SHP77 treated with DMSO at 0.1 percent for 48 hours (cell line): ENCODE data around the gene SNORC.

Source experiments
- DNase-seq: peaks from one replicate; lab custom pipeline; 2025; lab: John Stamatoyannopoulos, UW

The SNORC gene

GRCh38 chr2:232882505-232883115 lies 12.5 kb downstream of the SNORC start:
- no peak for DNase-seq

DNA sequence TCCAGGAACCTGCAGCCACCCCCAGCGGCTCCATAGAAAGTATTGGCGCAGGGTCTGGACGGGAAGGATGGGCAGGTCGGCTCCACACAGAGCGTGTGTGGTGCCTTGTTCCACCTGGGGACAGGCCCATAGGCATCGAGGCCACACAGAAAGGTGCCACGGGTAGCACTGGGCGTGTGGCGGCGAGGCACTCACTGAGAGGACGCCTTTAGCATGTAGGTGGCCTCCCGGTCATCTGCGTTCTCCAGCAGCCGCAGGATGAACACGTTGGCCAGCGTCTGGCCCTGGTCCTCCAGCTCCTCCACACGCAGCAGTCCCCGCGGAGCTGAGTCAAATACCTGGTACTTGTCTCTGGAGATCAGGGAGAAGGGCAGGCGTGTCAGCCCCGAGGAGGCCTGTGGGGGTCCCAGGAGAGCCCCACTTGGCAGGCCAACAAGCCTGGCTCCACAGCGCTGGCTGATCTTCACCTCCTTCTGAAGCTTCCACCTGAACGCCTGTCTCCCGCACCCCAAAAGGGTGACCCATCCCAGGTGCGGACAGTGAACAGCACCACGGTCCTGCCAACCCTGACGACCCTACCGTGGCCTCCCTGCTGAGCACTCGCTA lies 13.2 kb downstream of the SNORC start:
- DNase-seq, result no peak

DNA sequence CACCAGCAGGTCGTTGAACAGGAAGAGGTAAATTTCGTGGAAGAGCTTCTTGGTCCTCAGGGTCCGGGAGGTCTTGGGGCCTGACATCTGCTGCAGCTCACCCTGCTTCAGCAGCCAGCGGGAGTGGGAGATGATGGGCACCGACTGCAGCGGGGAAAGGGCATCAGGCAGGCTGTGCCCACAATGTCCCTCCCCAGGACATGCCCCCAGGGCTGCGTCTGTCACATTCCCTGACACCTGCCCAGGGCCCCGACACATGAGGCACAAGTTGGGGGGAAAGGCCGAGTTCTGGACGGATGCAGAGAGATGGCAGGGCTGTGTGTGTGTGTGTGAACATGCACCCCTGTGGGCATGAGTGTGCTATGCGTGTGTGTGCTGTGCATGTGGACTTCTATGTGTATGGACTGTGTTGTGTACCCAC lies 13.9 kb downstream of the SNORC start:
- DNase-seq, result no peak

GRCh38 chr2:232884549-232885263 lies 14.6 kb downstream of the SNORC start:
- no peak for DNase-seq

DNA sequence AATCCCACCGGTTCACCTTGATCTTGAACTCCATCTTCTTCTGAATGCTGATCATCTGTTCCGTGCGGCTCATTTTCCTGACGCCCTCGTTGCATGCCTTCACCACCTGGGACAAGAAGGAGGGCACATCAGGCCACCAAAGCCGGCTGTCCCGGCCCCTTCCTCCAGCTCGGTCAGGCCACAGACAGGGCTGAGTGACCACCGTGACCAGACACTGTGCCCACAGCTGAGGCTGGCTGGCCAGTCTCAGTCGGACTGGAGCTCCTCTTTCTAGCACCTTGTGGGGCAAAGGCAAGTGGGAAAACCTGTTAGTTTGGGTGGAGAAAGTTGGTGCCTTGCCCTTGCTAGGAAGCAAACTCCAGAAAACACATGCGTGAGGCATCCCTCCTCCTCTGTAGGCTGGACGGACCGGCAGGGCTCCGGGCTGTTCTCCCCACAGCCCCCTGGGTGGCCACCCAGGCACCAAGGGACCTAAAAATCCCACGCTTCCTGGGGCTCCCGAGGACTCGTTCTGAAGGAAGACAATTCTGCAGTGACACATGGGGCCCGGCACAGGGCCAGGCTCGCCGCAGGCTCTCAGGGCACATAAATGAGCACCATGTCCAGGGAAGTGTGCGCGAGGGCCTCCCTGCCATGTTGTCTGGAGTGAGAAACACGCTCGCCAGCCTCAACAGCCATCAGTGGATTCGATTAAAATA lies 15.3 kb downstream of the SNORC start:
- DNase-seq, result no peak

- DNase-seq, result no peak
Measured at GRCh38 chr2:232886176-232886575, 16.1 kb downstream of the SNORC start.

- no peak for DNase-seq
Measured at GRCh38 chr2:232886632-232887031, 16.6 kb downstream of the SNORC start.

- no peak for DNase-seq
Measured at GRCh38 chr2:232887171-232887850, 17.2 kb downstream of the SNORC start.

- DNase-seq, result no peak
Measured at GRCh38 chr2:232888099-232888836, 18.2 kb downstream of the SNORC start.

GRCh38 chr2:232888839-232889529 lies 18.9 kb downstream of the SNORC start:
- DNase-seq, result no peak

DNA sequence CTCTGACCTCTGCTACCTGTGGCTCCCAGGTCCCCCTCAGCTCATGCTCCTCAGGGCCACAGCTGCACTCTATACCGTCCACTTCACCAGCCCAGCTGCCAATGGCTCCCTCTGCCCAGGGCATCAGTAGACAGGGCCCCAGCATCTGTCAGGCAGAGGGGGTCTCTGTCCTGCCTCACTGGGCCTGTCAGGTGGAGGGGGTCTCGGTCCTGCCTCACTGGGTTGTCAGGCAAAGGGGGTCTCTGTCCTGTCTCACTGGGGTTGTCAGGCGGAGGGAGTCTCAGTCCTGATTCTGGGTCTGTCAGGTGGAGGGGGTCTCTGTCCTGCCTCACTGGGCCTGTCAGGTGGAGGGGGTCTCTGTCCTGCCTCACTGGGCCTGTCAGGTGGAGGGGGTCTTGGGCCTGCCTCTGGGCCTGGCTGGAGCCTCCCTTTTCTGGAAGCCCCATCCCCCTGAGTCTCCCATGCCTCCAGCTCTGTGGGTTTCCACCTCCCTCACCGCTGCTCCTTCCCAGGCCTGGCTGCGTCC lies 19.9 kb downstream of the SNORC start:
- DNase-seq, result no peak

- no peak for DNase-seq
Measured at GRCh38 chr2:232890536-232890895, 20.5 kb downstream of the SNORC start.

GRCh38 chr2:232890896-232891601 lies 21.0 kb downstream of the SNORC start:
- DNase-seq, result peak; percentile 21

DNA sequence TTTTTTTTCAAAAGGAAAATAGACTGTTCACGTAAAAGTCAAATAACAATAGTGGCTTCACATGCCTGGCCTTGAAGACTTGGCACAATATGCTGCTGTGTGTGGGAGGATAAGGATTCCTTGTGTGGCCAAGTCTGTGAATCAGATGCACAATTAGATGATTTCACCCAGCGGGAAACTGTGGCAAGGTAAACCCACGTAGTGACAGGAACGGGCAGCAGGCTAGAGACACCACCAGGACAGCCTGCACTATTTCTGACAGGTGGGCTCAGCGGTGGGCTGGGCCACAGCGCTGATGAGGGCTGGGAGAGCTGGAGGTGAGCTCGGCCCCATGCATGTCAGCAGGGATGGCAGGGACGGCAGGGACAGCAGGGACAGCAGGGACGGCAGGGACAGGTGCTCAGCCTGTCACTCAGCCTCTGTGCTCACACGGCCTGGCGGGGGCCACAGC lies 21.6 kb downstream of the SNORC start:
- no peak for DNase-seq

GRCh38 chr2:232892221-232892620 lies 22.2 kb downstream of the SNORC start:
- no peak for DNase-seq

DNA sequence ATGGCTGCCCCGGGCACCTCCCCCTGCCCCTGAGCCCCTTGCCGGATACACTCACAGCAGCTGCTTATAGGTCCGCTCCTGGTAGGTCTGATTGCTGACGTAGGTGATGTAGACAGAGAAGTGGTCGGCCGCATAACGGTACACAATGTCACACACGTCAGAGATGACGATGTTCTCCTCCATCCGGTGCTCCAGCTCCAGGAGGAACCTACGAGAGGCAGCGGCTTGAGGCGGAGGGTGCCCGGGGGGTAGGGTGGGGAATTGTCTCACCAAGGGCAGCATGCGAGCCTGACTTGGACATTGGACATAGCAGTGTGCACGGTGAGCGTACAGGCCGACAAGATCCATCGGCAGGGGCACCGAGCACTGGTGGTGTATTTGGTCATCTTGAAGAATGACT lies 22.8 kb downstream of the SNORC start:
- no peak for DNase-seq

DNA sequence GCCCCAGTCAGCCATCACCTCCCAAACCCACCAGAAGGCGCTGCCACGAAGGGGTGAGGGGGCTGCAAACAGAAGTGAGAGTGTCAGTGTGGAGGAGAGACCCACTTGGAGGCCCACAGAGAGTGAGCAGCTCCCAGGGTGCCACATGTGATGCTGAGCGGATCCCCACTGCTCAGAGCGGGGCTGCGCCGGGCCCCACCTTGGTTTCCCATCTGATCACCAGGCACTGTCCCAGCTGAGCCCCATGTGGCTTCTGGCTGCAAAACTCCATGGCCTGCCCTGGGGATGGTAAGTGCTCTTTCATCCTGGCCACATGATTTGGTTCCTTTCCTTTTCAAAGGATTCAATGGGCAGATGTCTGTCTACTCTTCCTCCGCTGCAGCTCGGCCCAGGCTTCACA lies 23.8 kb downstream of the SNORC start:
- DNase-seq, result no peak

DNA sequence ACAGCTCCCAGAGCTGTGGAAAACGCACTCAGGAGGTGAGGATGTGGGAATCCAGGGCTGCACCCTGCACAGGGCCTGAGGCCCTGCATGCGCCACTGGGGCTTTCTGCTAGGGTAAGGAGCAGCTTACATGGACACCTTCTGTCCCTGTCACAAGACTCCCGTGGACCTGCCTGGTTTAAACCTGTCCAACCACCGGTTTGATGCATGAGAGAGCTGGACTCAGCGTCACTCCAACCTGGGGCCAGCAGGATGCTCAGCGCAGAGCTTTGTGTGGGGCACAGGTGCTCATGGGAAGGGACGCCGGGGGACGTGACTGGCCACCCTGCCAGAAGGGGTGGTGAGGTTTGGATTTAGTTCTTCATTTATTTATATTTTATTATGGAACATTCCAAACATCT lies 24.2 kb downstream of the SNORC start:
- DNase-seq, result no peak

- DNase-seq, result no peak
Measured at GRCh38 chr2:232894746-232895145, 24.7 kb downstream of the SNORC start.

DNA sequence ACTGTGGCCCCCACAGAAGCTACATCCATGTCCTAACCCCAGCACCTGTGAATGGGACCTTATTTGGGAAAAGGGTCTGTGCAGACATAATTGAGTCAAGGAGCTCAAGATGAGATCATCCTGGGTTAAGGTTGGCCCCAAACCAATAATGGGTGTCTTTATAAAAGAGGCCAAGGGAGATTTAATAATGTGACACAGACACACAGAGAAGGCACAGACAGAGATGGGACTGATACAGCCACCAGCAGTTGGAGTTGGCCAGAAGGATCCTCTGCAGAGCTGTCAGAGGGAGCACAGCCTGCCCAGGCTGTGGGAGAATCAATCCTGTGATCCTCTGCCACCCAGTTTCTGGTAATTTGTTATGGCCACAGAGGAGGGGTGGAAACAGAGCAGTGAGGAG lies 26.0 kb downstream of the SNORC start:
- DNase-seq, result no peak
